OCI-LY1 (cell line): ENCODE data around the gene FAM124A.

Experiments
- H2AFZ ChIP-seq: fragments of 200-600 bp; sonication (generic), shearing (Covaris generic); 2 replicates; pipeline ENCODE4 v1.6.0; 2014; ENCODE audit warnings: antibody characterized with exemption, mild to moderate bottlenecking, low read length
- H3F3A ChIP-seq: fragments of 200-600 bp; sonication (generic), shearing (Covaris generic); 2 replicates; pipeline ENCODE4 v1.6.0; 2014; ENCODE audit warnings: mild to moderate bottlenecking, antibody characterized with exemption, low read length, moderate library complexity; ENCODE audit not compliant: insufficient read depth
- H3K27ac ChIP-seq: fragments of 200-600 bp; sonication (generic); 2 replicates; pipeline ENCODE4 v1.5.1; 2014; ENCODE audit warnings: low read length, mixed run types, mild to moderate bottlenecking, low read depth; ENCODE audit not compliant: poor library complexity, severe bottlenecking
- H3K27me3 ChIP-seq: fragments of 200-600 bp; sonication (generic); 2 replicates; pipeline ENCODE4 v1.6.0; 2014; ENCODE audit warnings: antibody characterized with exemption, mild to moderate bottlenecking, low read length, moderate library complexity; ENCODE audit not compliant: insufficient read depth
- H3K36me3 ChIP-seq: fragments of 200-600 bp; sonication (generic); 2 replicates; pipeline ENCODE4 v1.6.1; 2014; ENCODE audit warnings: mild to moderate bottlenecking, antibody characterized with exemption, low read length, moderate library complexity, mixed read lengths; ENCODE audit not compliant: insufficient read depth
- H3K4me1 ChIP-seq: fragments of 200-600 bp; sonication (generic); 2 replicates; pipeline ENCODE4 v1.5.1; 2014; ENCODE audit warnings: mild to moderate bottlenecking, low read length, moderate library complexity; ENCODE audit not compliant: insufficient read depth, severe bottlenecking
- H3K4me2 ChIP-seq: fragments of 200-600 bp; sonication (generic), shearing (Covaris generic); 2 replicates; pipeline ENCODE4 v1.6.1; 2014; ENCODE audit warnings: low read length
- H3K4me3 ChIP-seq: fragments of 200-600 bp; sonication (generic); 2 replicates; pipeline ENCODE4 v1.5.1; 2014; ENCODE audit warnings: low read length, low read depth, mild to moderate bottlenecking, mixed read lengths; ENCODE audit not compliant: poor library complexity, severe bottlenecking
- H3K79me2 ChIP-seq: fragments of 200-600 bp; shearing (Covaris generic); 2 replicates; pipeline ENCODE4 v1.6.1; 2016; ENCODE audit warnings: mixed run types, low read length, mixed read lengths; ENCODE audit not compliant: insufficient read depth
- H3K9ac ChIP-seq: fragments of 200-600 bp; sonication (generic), shearing (Covaris generic); 2 replicates; pipeline ENCODE4 v1.6.1; 2014; ENCODE audit warnings: mild to moderate bottlenecking, low read length, mixed read lengths
- H3K9me2 ChIP-seq: fragments of 200-600 bp; sonication (generic), shearing (Covaris generic); 2 replicates; pipeline ENCODE4 v1.6.1; 2014; ENCODE audit warnings: low read depth, mild to moderate bottlenecking, low read length, mixed read lengths
- H3K9me3 ChIP-seq: fragments of 200-600 bp; shearing (Covaris generic); 2 replicates; pipeline ENCODE4 v1.6.1; 2014; ENCODE audit warnings: low read length, mixed read lengths
- H4K20me1 ChIP-seq: fragments of 200-600 bp; sonication (generic), shearing (Covaris generic); 2 replicates; pipeline ENCODE4 v1.6.0; 2016; ENCODE audit warnings: mild to moderate bottlenecking, low read length; ENCODE audit not compliant: insufficient read depth
- EZH2 ChIP-seq: fragments of 200-600 bp; sonication (generic), shearing (Covaris generic); IDR thresholded peaks from 2 replicates; pipeline ENCODE4 v1.8.0; 2017; ENCODE audit warnings: borderline replicate concordance, mixed run types, mild to moderate bottlenecking, antibody characterized with exemption, low read length, moderate library complexity, mixed read lengths
- TF ChIP-seq, protein P1 (sequence below): fragments of 200-600 bp; sonication (generic), shearing (Covaris generic); IDR thresholded peaks from 2 replicates; pipeline ENCODE4 v1.5.1; 2017; ENCODE audit warnings: mild to moderate bottlenecking, antibody characterized with exemption, low read length, moderate library complexity, mixed read lengths

Gene FAM124A

GRCh38 chr13:51267622-51268021 is 45.4 kb downstream of the FAM124A start:
- Histone ChIP-seq H3K9me2 (no peaks in the 10 kb centered on the region), H3K9me3 (no peaks in the 10 kb centered on the region), H3F3A (no peaks in the 10 kb centered on the region), H3K9ac (no peak overlapping the region), H3K4me1 (no peaks in the 10 kb centered on the region), H3K4me2 (no peak overlapping the region), H3K27me3 (no peaks in the 10 kb centered on the region), H3K79me2 (no peaks in the 10 kb centered on the region), H3K36me3 (no peaks in the 10 kb centered on the region), H2AFZ (no peak overlapping the region), H4K20me1 (no peaks in the 10 kb centered on the region), H3K4me3 (no peak overlapping the region), H3K27ac (no peak overlapping the region)
- no peak for TF ChIP-seq EZH2
- TF ChIP-seq, protein P1, sequence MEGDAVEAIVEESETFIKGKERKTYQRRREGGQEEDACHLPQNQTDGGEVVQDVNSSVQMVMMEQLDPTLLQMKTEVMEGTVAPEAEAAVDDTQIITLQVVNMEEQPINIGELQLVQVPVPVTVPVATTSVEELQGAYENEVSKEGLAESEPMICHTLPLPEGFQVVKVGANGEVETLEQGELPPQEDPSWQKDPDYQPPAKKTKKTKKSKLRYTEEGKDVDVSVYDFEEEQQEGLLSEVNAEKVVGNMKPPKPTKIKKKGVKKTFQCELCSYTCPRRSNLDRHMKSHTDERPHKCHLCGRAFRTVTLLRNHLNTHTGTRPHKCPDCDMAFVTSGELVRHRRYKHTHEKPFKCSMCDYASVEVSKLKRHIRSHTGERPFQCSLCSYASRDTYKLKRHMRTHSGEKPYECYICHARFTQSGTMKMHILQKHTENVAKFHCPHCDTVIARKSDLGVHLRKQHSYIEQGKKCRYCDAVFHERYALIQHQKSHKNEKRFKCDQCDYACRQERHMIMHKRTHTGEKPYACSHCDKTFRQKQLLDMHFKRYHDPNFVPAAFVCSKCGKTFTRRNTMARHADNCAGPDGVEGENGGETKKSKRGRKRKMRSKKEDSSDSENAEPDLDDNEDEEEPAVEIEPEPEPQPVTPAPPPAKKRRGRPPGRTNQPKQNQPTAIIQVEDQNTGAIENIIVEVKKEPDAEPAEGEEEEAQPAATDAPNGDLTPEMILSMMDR = no peak

DNA sequence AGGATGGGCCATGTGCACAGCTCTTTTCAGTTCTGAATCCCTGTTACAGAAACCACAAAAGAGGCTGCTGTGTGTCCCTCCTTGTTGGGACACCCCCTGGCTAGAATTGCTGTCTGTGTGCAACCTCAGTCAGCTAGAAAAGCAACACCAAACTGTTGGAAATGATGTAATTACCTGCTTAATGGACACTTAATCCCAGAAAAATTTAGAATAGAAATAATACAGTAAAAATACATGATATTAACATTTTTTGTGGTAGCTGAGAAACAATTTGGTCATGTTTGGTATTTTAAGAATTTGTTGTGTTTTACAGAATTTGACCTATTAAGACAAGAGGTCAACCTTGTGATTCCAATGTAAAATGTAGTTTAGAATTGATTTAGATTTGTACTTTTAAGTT is 46.8 kb downstream of the FAM124A start:
- Histone ChIP-seq H3K9me3 (no peaks in the 10 kb centered on the region), H4K20me1 (no peaks in the 10 kb centered on the region), H3K36me3 (no peaks in the 10 kb centered on the region), H3K4me3 (no peak overlapping the region), H3K27ac (no peak overlapping the region), H3K4me2 (no peak overlapping the region), H3K79me2 (no peaks in the 10 kb centered on the region), H3K9me2 (no peaks in the 10 kb centered on the region), H2AFZ (no peak overlapping the region), H3F3A (no peaks in the 10 kb centered on the region), H3K9ac (no peak overlapping the region), H3K4me1 (no peaks in the 10 kb centered on the region), H3K27me3 (no peaks in the 10 kb centered on the region)
- TF ChIP-seq, protein P1 = no peak
- no peak for TF ChIP-seq EZH2

GRCh38 chr13:51270623-51271415 is 48.6 kb downstream of the FAM124A start:
- Histone ChIP-seq H3F3A (no peaks in the 10 kb centered on the region), H3K4me1 (no peaks in the 10 kb centered on the region), H3K27me3 (no peaks in the 10 kb centered on the region), H3K9ac (no peak overlapping the region), H3K9me3 (no peaks in the 10 kb centered on the region), H2AFZ (no peak overlapping the region), H3K9me2 (no peaks in the 10 kb centered on the region), H3K36me3 (no peaks in the 10 kb centered on the region), H3K79me2 (no peaks in the 10 kb centered on the region), H3K4me3 (no peak overlapping the region), H4K20me1 (no peaks in the 10 kb centered on the region), H3K27ac (no peak overlapping the region), H3K4me2 (no peak overlapping the region)
- no peak for TF ChIP-seq EZH2
- TF ChIP-seq, protein P1 = no peak
